ENCODE measurements around the gene MAML1. TPM values are rescaled to one million over a fixed set of nuclear protein-coding genes. Genes with fewer than 3 reads are reported as not detected.

The MAML1 gene
- total RNA-seq, 1 experiment from 2014 or later: 18.0 TPM

DNA sequence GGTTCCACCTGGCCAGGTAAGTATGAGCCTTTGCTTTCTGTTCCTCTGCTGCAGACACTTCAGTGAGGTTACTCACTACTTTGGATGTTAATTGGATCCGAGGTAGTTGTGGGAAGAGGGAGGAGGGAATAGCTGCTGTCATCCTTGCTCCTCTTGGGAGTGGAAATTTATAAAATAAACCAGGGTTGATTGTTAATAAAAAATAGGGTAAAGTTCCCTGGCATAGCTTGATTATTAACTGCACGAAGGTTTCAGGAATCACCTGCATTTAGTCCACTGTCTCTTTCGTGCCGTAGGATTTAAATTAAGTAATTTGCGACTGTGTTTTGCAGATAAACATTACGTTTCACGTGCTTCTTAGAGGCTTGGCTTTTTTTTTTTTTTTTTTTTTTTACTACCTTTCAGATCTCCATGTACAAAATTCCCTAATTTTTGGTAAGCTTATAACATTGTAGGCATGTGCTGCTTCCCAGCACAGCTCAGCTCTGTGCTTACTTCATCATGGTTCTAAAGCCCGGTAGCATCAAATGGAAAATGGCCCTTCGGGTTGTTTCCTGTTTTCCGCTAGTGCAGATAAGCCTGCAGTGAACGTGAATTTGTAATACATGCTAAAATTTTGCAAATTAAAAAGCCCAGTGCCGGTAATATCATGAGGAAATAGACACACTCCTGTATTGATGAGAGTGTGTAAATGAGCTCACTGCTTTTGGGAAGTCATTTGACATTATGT, 34.3 kb downstream of the MAML1 start:
- Histone ChIP-seq H3K4me1 (replicated peaks) (peaks cover 57% of the 10 kb centered on the region), H3K9me3 (replicated peaks) (no peaks in the 10 kb centered on the region), H3K36me3 (peaks cover 69% of the 10 kb centered on the region), H3K4me3 (peak overlapping the region; percentile 1; the same call in 1 of the 2 replicates), H3K27ac (peak overlapping the region; percentile 62), H3K27me3 (replicated peaks) (no peaks in the 10 kb centered on the region)
- DNase-seq (ENCODE audit: low read depth in 1 of 2, low spot score in 2 of 2): no peak

DNA sequence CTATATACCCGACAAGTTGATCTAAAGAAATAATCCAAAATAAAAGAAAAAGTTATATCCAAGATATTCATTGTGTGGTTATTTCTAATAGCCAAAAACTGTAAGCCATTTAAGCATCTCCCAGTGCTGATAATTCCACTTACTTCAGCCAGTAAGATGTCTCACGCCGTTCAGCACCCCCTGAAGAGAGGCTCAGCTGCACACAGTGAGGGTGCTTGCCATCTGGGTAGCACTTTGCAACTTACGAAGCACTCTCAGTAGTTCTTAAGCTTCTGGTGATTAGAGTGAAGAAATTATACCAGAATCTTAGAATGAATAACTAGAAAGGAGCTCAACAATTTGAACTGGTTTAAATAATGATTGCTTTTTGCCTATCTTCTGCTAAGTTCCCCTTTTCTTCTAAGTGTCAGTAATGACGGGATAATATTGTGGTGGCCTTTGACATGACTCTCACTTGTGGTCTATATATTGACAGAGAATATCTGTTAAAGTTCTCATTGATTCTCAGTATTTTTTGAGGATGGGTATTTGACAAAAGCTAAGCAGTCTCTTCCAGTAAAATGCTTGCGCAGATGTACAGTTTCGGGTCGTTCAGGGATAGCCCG, 35.0 kb downstream of the MAML1 start:
- H3K4me3 ChIP-seq: no peak overlapping the region
- H3K9me3 ChIP-seq (replicated peaks): no peaks in the 10 kb centered on the region
- no peak for DNase-seq (ENCODE audit: low read depth in 1 of 2, low spot score in 2 of 2)
- peaks cover 76% of the 10 kb centered on the region for H3K36me3 ChIP-seq
- H3K27ac ChIP-seq: no peak overlapping the region
- H3K4me1 ChIP-seq (replicated peaks): peaks cover 50% of the 10 kb centered on the region
- no peaks in the 10 kb centered on the region for H3K27me3 ChIP-seq (replicated peaks)

DNA sequence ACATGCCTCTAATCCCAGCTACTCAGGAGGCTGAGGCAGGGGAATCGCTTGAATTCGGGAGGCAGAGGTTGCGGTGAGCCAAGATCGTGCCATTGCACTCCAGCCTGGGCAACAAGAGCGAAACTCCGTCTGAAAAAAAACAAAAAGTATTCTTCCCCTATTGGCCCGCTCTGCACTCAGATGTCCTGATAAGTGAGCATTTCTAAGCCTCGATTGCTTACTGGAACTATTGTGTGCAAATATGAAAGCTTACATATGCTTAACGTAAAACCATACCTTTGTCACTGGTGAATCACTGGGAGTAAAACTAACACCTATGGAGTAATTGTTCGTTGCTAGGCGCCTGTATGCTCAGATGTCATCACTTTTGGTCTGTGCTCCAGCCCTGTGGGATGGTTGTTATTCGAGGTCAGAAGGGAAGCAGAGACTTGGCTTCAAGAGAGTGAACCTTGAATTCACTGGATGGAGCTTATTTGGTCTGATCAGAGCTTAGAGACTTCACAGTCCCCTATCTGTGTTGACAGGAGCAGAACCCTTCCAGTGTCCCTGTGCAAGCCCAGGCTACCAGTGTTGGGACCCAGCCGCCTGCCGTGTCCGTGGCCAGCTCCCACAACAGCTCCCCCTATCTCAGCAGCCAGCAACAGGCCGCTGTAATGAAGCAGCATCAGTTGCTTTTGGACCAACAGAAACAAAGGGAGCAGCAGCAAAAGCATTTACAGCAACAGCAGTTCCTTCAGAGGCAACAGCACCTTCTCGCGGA, 35.9 kb downstream of the MAML1 start:
- Histone ChIP-seq H3K27me3 (replicated peaks) (no peaks in the 10 kb centered on the region), H3K36me3 (peaks cover 85% of the 10 kb centered on the region), H3K4me3 (no peak overlapping the region), H3K9me3 (replicated peaks) (no peaks in the 10 kb centered on the region), H3K27ac (no peak overlapping the region), H3K4me1 (replicated peaks) (peaks cover 41% of the 10 kb centered on the region)
- no peak for DNase-seq (ENCODE audit: low read depth in 1 of 2, low spot score in 2 of 2)

DNA sequence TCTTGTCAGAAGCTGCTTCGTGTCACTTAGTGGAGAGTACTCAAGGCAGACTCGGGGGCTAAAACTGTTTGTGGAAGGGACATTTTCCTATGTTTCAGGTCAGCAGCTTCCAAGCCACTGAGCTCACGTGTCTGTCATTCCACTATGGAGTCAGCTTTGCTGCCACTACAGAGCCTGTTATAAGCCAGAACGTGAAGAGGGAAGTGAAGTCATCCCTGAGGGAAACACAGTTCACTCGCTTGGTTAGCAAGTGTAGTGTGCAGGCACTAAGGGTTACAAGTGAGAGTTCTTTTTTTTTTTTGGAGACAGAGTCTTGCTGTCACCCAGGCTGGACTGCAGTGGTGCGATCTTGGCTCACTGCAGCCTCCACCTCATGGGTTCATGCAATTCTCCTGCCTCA, 36.6 kb downstream of the MAML1 start:
- Histone ChIP-seq H3K27ac (no peak overlapping the region), H3K4me1 (replicated peaks) (peaks cover 33% of the 10 kb centered on the region), H3K9me3 (replicated peaks) (no peaks in the 10 kb centered on the region), H3K4me3 (no peak overlapping the region), H3K36me3 (peaks cover 88% of the 10 kb centered on the region), H3K27me3 (replicated peaks) (no peaks in the 10 kb centered on the region)
- no peak for DNase-seq (ENCODE audit: low read depth in 1 of 2, low spot score in 2 of 2)

DNA sequence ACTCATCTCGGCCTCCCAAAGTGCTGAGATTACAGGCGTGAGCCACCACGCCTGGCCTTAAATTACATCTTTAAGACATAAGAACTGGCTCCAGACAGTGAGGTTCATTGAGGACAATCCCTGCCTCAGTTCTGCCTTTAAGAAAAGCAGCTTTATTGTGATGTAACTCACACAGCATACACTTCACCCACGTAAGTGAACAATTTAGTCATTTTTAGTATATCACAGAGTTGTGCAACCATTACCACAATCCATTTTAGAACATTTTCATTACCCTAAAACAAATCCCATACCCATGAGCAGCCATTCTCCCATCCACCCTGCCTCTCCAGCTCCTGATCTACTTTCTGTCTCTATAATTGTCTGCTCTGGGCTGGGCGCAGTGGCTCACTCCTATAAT, 37.2 kb downstream of the MAML1 start:
- no peak for DNase-seq (ENCODE audit: low read depth in 1 of 2, low spot score in 2 of 2)
- no peak overlapping the region for H3K4me3 ChIP-seq
- no peaks in the 10 kb centered on the region for H3K27me3 ChIP-seq (replicated peaks)
- H3K4me1 ChIP-seq (replicated peaks): peaks cover 28% of the 10 kb centered on the region
- peaks cover 93% of the 10 kb centered on the region for H3K36me3 ChIP-seq
- H3K27ac ChIP-seq: no peak overlapping the region
- no peaks in the 10 kb centered on the region for H3K9me3 ChIP-seq (replicated peaks)

DNA sequence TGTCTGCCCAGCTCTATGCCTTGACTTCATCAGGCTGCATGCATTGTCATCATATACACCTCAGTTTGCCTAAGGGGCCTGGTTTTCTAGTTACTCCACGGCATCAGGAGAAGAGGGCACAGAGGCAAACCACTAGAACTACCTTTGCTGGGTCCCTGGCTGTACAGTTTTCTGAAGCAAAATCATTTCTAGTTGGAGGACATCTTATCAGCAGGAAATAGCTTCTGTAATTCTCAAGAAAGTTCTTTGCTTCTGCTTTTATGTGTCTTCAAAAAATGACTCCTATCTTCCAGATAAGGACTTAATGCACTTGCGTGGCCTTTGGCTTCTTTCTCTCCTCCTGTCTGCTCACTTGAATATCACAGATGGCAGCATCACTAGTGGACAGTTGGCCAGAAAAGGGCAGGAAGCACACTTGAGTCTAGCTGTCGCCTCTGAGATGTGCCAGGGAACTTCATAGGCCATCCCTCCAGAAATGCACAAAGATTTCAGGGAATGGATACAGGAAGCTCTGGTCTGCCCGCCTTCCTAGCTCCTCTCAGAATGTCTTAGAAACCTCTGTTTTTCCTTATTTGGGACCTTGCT, 38.8 kb downstream of the MAML1 start:
- H3K4me3 ChIP-seq: no peak overlapping the region
- peaks cover 100% of the 10 kb centered on the region for H3K36me3 ChIP-seq
- no peaks in the 10 kb centered on the region for H3K9me3 ChIP-seq (replicated peaks)
- peaks cover 12% of the 10 kb centered on the region for H3K4me1 ChIP-seq (replicated peaks)
- no peaks in the 10 kb centered on the region for H3K27me3 ChIP-seq (replicated peaks)
- no peak for DNase-seq (ENCODE audit: low read depth in 1 of 2, low spot score in 2 of 2)
- no peak overlapping the region for H3K27ac ChIP-seq

DNA sequence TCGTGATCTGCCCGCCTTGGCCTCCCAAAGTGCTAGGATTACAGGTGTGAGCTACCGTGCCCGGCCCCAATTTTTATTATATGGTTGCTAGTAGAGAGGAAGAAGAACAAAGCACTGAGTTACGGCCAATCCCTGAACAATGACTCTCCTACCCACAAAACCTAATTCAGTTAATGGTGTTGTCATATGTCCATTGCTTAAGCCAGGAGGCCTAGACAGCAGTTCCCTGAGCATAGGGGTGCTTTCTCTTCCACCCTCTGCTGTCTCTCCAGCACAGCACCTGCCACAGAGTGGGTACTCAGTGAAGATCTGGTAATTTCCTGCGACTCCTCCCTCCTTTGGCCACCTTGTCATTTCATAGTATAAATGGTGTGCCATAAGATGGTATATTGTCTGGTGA, 39.7 kb downstream of the MAML1 start:
- peaks cover 98% of the 10 kb centered on the region for H3K36me3 ChIP-seq
- no peaks in the 10 kb centered on the region for H3K27me3 ChIP-seq (replicated peaks)
- no peak overlapping the region for H3K27ac ChIP-seq
- DNase-seq (ENCODE audit: low read depth in 1 of 2, low spot score in 2 of 2): no peak
- peaks cover 3% of the 10 kb centered on the region; the same call in 1 of the 2 replicates for H3K4me1 ChIP-seq (replicated peaks)
- no peak overlapping the region for H3K4me3 ChIP-seq
- no peaks in the 10 kb centered on the region for H3K9me3 ChIP-seq (replicated peaks)

DNA sequence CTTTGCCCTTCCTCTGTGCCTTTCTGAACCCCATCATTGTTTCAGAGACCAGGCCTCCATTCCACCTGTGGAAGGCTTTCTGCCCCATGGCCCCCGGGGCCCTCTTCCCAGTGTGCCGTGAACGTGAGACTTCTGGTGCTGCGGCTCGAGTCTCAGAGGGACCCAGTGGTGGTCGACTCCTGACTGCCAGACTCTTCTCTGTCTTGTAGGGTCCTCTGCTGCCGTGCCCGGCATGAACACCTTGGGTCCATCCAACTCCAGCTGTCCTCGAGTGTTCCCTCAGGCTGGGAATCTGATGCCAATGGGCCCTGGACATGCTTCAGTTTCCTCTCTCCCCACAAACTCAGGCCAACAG, 41.0 kb downstream of the MAML1 start:
- Histone ChIP-seq H3K27ac (no peak overlapping the region), H3K27me3 (replicated peaks) (no peaks in the 10 kb centered on the region), H3K4me1 (replicated peaks) (no peaks in the 10 kb centered on the region), H3K4me3 (no peak overlapping the region), H3K36me3 (peaks cover 97% of the 10 kb centered on the region), H3K9me3 (replicated peaks) (no peaks in the 10 kb centered on the region)
- DNase-seq (ENCODE audit: low read depth in 1 of 2, low spot score in 2 of 2): no peak

DNA sequence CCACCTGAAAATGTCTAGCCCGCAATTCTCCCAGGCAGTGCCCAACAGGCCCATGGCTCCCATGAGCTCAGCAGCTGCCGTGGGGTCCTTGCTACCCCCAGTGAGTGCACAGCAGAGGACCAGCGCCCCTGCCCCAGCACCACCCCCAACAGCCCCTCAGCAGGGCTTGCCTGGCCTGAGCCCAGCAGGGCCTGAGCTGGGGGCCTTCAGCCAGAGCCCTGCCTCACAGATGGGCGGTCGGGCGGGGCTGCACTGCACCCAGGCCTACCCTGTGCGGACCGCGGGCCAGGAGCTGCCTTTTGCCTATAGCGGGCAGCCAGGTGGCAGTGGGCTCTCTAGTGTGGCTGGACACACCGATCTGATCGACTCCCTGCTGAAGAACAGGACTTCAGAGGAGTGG, 41.8 kb downstream of the MAML1 start:
- Histone ChIP-seq H3K4me1 (replicated peaks) (no peaks in the 10 kb centered on the region), H3K9me3 (replicated peaks) (no peaks in the 10 kb centered on the region), H3K4me3 (no peak overlapping the region), H3K27me3 (replicated peaks) (no peaks in the 10 kb centered on the region), H3K27ac (no peak overlapping the region), H3K36me3 (peaks cover 93% of the 10 kb centered on the region)
- DNase-seq (ENCODE audit: low read depth in 1 of 2, low spot score in 2 of 2): no peak

DNA sequence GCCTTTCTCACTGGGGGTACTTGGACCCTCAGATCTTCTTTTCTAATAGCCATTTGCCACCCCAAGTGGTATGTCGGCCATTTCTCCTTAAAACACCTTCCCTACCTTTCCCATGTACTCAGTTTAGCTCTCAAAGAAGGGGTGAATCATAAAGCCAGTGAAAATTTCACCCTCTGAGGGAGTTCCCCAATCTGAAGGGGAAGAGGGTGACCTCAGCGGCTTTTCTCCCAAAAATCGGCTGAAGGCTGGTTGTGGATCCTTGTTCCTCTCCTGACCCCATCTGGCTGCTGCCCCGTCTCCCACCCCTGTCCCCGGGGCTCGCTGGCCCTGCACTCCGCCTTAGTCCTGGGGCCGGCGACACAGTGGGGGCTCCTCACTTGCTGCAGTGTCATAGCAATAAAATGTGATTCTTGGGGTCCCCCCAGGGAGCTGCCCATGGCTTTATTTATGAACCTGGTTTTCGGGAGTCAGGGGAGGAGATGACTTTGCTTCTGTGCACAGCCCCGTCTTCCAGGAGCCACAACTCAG, 43.9 kb downstream of the MAML1 start:
- Histone ChIP-seq H3K27ac (no peak overlapping the region), H3K27me3 (replicated peaks) (no peaks in the 10 kb centered on the region), H3K4me1 (replicated peaks) (no peaks in the 10 kb centered on the region), H3K9me3 (replicated peaks) (no peaks in the 10 kb centered on the region), H3K4me3 (no peak overlapping the region), H3K36me3 (peaks cover 82% of the 10 kb centered on the region)
- no peak for DNase-seq (ENCODE audit: low read depth in 1 of 2, low spot score in 2 of 2)

DNA sequence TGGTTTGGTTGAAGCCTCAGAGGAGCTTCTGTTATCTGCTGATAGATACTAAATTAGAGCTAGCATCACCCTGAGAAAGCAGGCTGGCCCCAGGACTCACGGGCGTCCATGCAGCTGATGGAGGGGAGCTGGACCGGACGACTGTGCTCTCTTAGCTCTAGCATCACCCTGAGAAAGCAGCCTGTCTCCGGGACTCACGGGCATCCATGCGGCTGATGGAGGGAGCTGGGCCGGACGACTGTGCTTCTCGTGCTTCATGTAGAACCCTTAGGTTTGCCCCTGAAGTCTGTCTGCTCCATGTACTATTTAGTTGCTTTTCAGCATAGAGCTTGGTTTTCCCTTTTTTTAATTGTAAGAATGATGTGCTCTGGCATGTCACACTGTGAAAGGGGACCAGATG, 44.8 kb downstream of the MAML1 start:
- peaks cover 73% of the 10 kb centered on the region for H3K36me3 ChIP-seq
- no peaks in the 10 kb centered on the region for H3K4me1 ChIP-seq (replicated peaks)
- DNase-seq (ENCODE audit: low read depth in 1 of 2, low spot score in 2 of 2): no peak
- H3K9me3 ChIP-seq (replicated peaks): no peaks in the 10 kb centered on the region
- no peak overlapping the region for H3K27ac ChIP-seq
- H3K27me3 ChIP-seq (replicated peaks): no peaks in the 10 kb centered on the region
- no peak overlapping the region for H3K4me3 ChIP-seq

DNA sequence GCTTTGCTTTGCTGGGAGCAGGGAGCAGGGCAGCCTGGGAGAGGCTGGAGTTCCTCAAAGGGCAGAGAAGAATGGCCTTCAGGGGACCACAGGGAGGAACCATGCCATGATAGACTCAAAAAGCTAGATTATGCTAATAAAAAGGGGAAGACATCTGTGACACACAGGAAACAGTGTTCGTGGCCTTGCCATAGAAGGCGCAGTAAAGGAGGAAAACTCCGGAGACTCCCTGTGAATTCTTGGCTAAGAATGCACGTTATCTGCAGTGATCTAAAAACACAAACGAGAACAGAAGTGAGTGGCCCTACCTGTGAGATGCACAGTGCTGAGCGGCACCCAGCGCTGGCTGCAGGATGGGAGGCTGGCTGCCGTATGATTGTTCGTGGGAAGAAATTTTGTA, 45.3 kb downstream of the MAML1 start:
- Histone ChIP-seq H3K4me3 (no peak overlapping the region), H3K27ac (no peak overlapping the region), H3K4me1 (replicated peaks) (no peaks in the 10 kb centered on the region), H3K9me3 (replicated peaks) (no peaks in the 10 kb centered on the region), H3K36me3 (peaks cover 68% of the 10 kb centered on the region), H3K27me3 (replicated peaks) (no peaks in the 10 kb centered on the region)
- no peak for DNase-seq (ENCODE audit: low read depth in 1 of 2, low spot score in 2 of 2)

DNA sequence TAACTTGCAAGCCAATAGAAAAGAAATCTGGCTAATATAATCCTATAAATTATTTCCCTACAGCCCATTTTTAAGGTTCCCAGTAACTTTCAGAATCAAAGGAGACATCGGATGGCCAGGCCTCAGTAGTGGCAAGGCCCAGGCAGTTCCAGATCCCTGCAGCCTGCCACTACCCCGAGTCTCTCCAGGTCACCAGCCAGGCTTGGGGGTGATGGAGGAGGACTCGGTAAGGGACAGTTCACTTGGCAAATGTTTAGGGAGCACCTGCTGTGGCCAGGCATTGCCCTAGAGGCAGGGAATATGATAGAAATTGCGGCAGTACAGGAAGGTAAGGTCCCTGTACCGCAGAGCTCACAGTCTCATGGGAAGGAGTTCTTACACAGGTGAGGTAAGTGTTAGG, 46.0 kb downstream of the MAML1 start:
- DNase-seq (ENCODE audit: low read depth in 1 of 2, low spot score in 2 of 2): no peak
- no peak overlapping the region for H3K27ac ChIP-seq
- no peaks in the 10 kb centered on the region for H3K4me1 ChIP-seq (replicated peaks)
- peaks cover 61% of the 10 kb centered on the region for H3K36me3 ChIP-seq
- H3K9me3 ChIP-seq (replicated peaks): no peaks in the 10 kb centered on the region
- H3K4me3 ChIP-seq: no peak overlapping the region
- H3K27me3 ChIP-seq (replicated peaks): no peaks in the 10 kb centered on the region

DNA sequence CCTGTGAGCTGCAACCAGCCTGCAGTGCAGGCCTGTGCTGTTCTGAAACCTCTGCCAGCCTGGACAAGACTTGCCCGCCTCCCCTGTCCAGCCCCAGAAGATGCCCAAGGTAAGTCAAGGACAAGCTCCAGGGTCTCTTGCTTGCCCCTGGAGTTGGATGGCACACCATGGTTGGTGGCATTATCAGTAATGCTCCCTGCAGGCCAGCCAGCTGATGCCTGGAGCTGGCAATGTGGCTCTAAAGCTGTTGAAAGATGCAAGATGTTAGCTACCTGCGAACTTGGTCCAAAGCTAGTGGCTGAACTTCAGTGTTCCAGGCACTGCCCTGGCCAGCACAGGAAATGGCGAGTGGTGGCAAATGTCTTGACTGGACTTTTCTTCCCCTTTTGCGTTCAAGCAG, 47.2 kb downstream of the MAML1 start:
- Histone ChIP-seq H3K4me3 (no peak overlapping the region), H3K9me3 (replicated peaks) (no peaks in the 10 kb centered on the region), H3K27me3 (replicated peaks) (no peaks in the 10 kb centered on the region), H3K36me3 (peaks cover 49% of the 10 kb centered on the region), H3K27ac (no peak overlapping the region), H3K4me1 (replicated peaks) (no peaks in the 10 kb centered on the region)
- DNase-seq (ENCODE audit: low read depth in 1 of 2, low spot score in 2 of 2): no peak
